ENCODE results near the gene TSPYL4.

TSPYL4 gene

GRCh38 chr6:116229287-116229913 lies 24.5 kb downstream of the TSPYL4 start:
- no peak for DNase-seq (ENCODE audit: low read depth in 2 of 2)

- no peak for DNase-seq (ENCODE audit: low read depth in 2 of 2)
Observed at GRCh38 chr6:116223355-116223754, 30.5 kb downstream of the TSPYL4 start.

- no peak for DNase-seq (ENCODE audit: low read depth in 2 of 2)
Observed at GRCh38 chr6:116221911-116222310, 32.0 kb downstream of the TSPYL4 start.

GRCh38 chr6:116221067-116221466 lies 32.8 kb downstream of the TSPYL4 start:
- DNase-seq (ENCODE audit: low read depth in 2 of 2), result no peak

- no peak for DNase-seq (ENCODE audit: low read depth in 2 of 2)
Observed at GRCh38 chr6:116218866-116219265, 35.0 kb downstream of the TSPYL4 start.

- no peak for DNase-seq (ENCODE audit: low read depth in 2 of 2)
Observed at GRCh38 chr6:116218172-116218633, 35.7 kb downstream of the TSPYL4 start.

- no peak for DNase-seq (ENCODE audit: low read depth in 2 of 2)
Observed at GRCh38 chr6:116217069-116217468, 36.8 kb downstream of the TSPYL4 start.

GRCh38 chr6:116215414-116215813 lies 38.5 kb downstream of the TSPYL4 start:
- DNase-seq (ENCODE audit: low read depth in 2 of 2), result no peak

GRCh38 chr6:116214681-116215080 lies 39.2 kb downstream of the TSPYL4 start:
- no peak for DNase-seq (ENCODE audit: low read depth in 2 of 2)

GRCh38 chr6:116210750-116211425 lies 43.0 kb downstream of the TSPYL4 start:
- no peak for DNase-seq (ENCODE audit: low read depth in 2 of 2)

GRCh38 chr6:116210316-116210715 lies 43.6 kb downstream of the TSPYL4 start:
- no peak for DNase-seq (ENCODE audit: low read depth in 2 of 2)

- DNase-seq (ENCODE audit: low read depth in 2 of 2), result no peak
Observed at GRCh38 chr6:116208056-116208785, 45.7 kb downstream of the TSPYL4 start.

- no peak for DNase-seq (ENCODE audit: low read depth in 2 of 2)
Observed at GRCh38 chr6:116206231-116206903, 47.5 kb downstream of the TSPYL4 start.

- no peak for DNase-seq (ENCODE audit: low read depth in 2 of 2)
Observed at GRCh38 chr6:116205281-116205680, 48.6 kb downstream of the TSPYL4 start.

GRCh38 chr6:116201538-116201937 lies 52.3 kb downstream of the TSPYL4 start:
- no peak for DNase-seq (ENCODE audit: low read depth in 2 of 2)

- DNase-seq (ENCODE audit: low read depth in 2 of 2), result no peak
Observed at GRCh38 chr6:116200619-116201249, 53.1 kb downstream of the TSPYL4 start.
